K562 (cell line): ENCODE results near the gene RPTOR. TPM values are rescaled to one million over a fixed set of nuclear protein-coding genes. Genes with fewer than 3 reads are reported as not detected.

Source experiments
- ATAC-seq: fragments of 200-7000 bp; cut with Tn5 transposase; 3 replicates; pipeline ENCODE4 v1.9.1; 2020; ENCODE audit warnings: moderate library complexity
- BruUV-seq: library from RNA; stranded (reverse); fragments of 400-500 nt; replicated peaks from 2 replicates; lab custom pipeline; 2021; lab: Mats Ljungman, UMichigan
- CTCF ChIA-PET: fragments of 300-600 bp; formaldehyde crosslinking; extraction: SDS; loops from one replicate; lab custom pipeline; 2021; ENCODE audit warnings: low intra/inter-chr PET ratio; lab: Yijun Ruan, JAX
- POLR2A ChIA-PET: fragments of 300-600, 350-650 bp; sonication (Branson Sonifier 250); formaldehyde crosslinking; extraction: SDS; loops from one replicate; lab custom pipeline; 2021; ENCODE audit warnings: antibody characterized with exemption, inconsistent platforms; lab: Yijun Ruan, JAX
- DNase-seq, 4 experiments: peaks; one replicate each; pipeline versions ENCODE4 v3.0.0 to v3.0.0-alpha.2; 2011 to 2018; ENCODE audit warnings: low spot score in 3 of 4, mixed read lengths in 3 of 4; ENCODE audit errors: extremely low read depth in 1 of 4
- FAIRE-seq: peaks from 2 replicates; lab custom pipeline; 2011; peaks lifted over from hg19 to GRCh38; lab: Jason Lieb, UNC
- H2AFZ ChIP-seq: 2 replicates; pipeline ENCODE4 v1.6.0; 2011; ENCODE audit warnings: low read depth, low read length, control low read depth, inconsistent platforms
- H3K27ac ChIP-seq: fragments of 200-600 bp; 3 replicates; pipeline ENCODE4 v1.8.0; 2011; ENCODE audit warnings: low read depth, mild to moderate bottlenecking, control low read depth, inconsistent platforms, low read length, moderate library complexity, mixed read lengths; ENCODE audit errors: extremely low read depth
- H3K27me3 ChIP-seq, 2 experiments: fragments of 300-600 bp in 1 of 2; 2 replicates in 1 of 2; 3 replicates in 1 of 2; pipeline versions ENCODE4 v1.6.0 to v1.8.0; 2011; ENCODE audit warnings: inconsistent platforms in 2 of 2, low read length in 2 of 2, mild to moderate bottlenecking in 1 of 2, mixed read lengths in 1 of 2, moderate library complexity in 1 of 2; ENCODE audit not compliant: control insufficient read depth in 2 of 2, insufficient read depth in 2 of 2
- H3K36me3 ChIP-seq: fragments of 300-600 bp; 3 replicates; pipeline ENCODE4 v1.8.0; 2011; ENCODE audit warnings: mild to moderate bottlenecking, low read length, inconsistent platforms; ENCODE audit not compliant: control insufficient read depth, insufficient read depth
- H3K4me1 ChIP-seq, 2 experiments: fragments of 200-600 bp in 1 of 2; replicated peaks in 1 of 2; 2 replicates in 1 of 2; 3 replicates in 1 of 2; pipeline versions ENCODE4 v1.5.1 to v1.8.0; 2011; ENCODE audit warnings: inconsistent platforms in 2 of 2, low read length in 2 of 2, mild to moderate bottlenecking in 1 of 2, mixed read lengths in 1 of 2, moderate library complexity in 1 of 2; ENCODE audit not compliant: control insufficient read depth in 2 of 2, insufficient read depth in 2 of 2
- H3K4me2 ChIP-seq: 2 replicates; pipeline ENCODE4 v1.6.1; 2011; ENCODE audit warnings: low read length, control low read depth, inconsistent platforms, mixed read lengths; ENCODE audit not compliant: insufficient read depth
- H3K4me3 ChIP-seq: fragments of 200-600 bp; sonication (generic), shearing (Covaris generic); 2 replicates; pipeline ENCODE4 v1.5.1; 2016; ENCODE audit warnings: control low read depth, inconsistent platforms
- H3K79me2 ChIP-seq: fragments of 200-600 bp; 3 replicates; pipeline ENCODE4 v1.8.0; 2011; ENCODE audit warnings: low read length, inconsistent platforms; ENCODE audit not compliant: control insufficient read depth, insufficient read depth
- H3K9ac ChIP-seq, 2 experiments: 2 replicates each; pipeline versions ENCODE4 v1.6.0 to v1.6.1; 2011; ENCODE audit warnings: low read depth in 2 of 2, low read length in 2 of 2, control low read depth in 1 of 2, inconsistent platforms in 1 of 2, mild to moderate bottlenecking in 1 of 2, mixed read lengths in 1 of 2; ENCODE audit not compliant: insufficient read depth in 1 of 2
- H3K9me1 ChIP-seq: one replicate; pipeline ENCODE4 v1.6.0; 2011; ENCODE audit warnings: inconsistent platforms, mild to moderate bottlenecking, low read length, moderate library complexity; ENCODE audit not compliant: control insufficient read depth, insufficient read depth
- H3K9me3 ChIP-seq: replicated peaks from 2 replicates; pipeline ENCODE4 v1.5.1; 2011; ENCODE audit warnings: low read depth, low read length, inconsistent platforms; ENCODE audit not compliant: control insufficient read depth, insufficient read depth
- H4K20me1 ChIP-seq: replicated peaks from 2 replicates; pipeline ENCODE4 v1.6.1; 2011; ENCODE audit warnings: low read length, inconsistent platforms, mixed read lengths; ENCODE audit not compliant: control insufficient read depth, insufficient read depth
- CBX3 ChIP-seq, 2 experiments: IDR thresholded peaks; 1 replicate in 1 of 2; 2 replicates in 1 of 2; pipeline ENCODE4 v1.6.1; 2012; ENCODE audit warnings: inconsistent platforms in 2 of 2, low read length in 2 of 2, borderline replicate concordance in 1 of 2, control low read depth in 1 of 2
- CREM ChIP-seq: IDR thresholded peaks from 2 replicates; pipeline ENCODE4 v1.6.1; 2014; ENCODE audit warnings: antibody characterized with exemption, low read depth
- GABPB2 ChIP-seq: fragments of 250-450 bp; sonication (Bioruptor Pico); conservative IDR thresholded peaks from 2 replicates; pipeline ENCODE4 v1.5.1; 2021; ENCODE audit warnings: mild to moderate bottlenecking
- GTF2B ChIP-seq: IDR thresholded peaks from 2 replicates; pipeline ENCODE4 v1.6.1; 2011; ENCODE audit not compliant: insufficient read length; ENCODE audit errors: extremely low read depth
- HNRNPH1 ChIP-seq: fragments of 200-400 bp; formaldehyde crosslinking; optimal IDR thresholded peaks from 2 replicates; pipeline ENCODE3; 2017; ENCODE audit warnings: low read depth, mild to moderate bottlenecking, low read length, moderate library complexity
- MGA ChIP-seq: fragments of 450-650 bp; IDR thresholded peaks from 2 replicates; pipeline ENCODE4 v1.6.1; 2016; ENCODE audit warnings: mild to moderate bottlenecking, moderate library complexity
- NCOA4 ChIP-seq: fragments of 450-650 bp; IDR thresholded peaks from 2 replicates; pipeline ENCODE4 v1.6.1; 2018; ENCODE audit warnings: mild to moderate bottlenecking; ENCODE audit not compliant: partially characterized antibody
- TAL1 ChIP-seq: fragments of 450-650 bp; IDR thresholded peaks from 2 replicates; pipeline ENCODE4 v1.6.1; 2016; ENCODE audit warnings: mild to moderate bottlenecking
- TFAM ChIP-seq: fragments of 250-450 bp; sonication (Bioruptor Pico); conservative IDR thresholded peaks from 2 replicates; pipeline ENCODE4 v1.5.0; 2021; ENCODE audit warnings: mild to moderate bottlenecking, moderate library complexity
- ZNF324 ChIP-seq: fragments of 250-450 bp; sonication (Bioruptor Pico); IDR thresholded peaks from 2 replicates; pipeline ENCODE4 v1.4.0; 2020; ENCODE audit warnings: mild to moderate bottlenecking
- ZNF696 ChIP-seq: fragments of 250-450 bp; sonication (Bioruptor Pico); conservative IDR thresholded peaks from 2 replicates; pipeline ENCODE4 v1.4.0; 2020; ENCODE audit warnings: mild to moderate bottlenecking, moderate library complexity
- ZSCAN29 ChIP-seq: fragments of 450-650 bp; IDR thresholded peaks from 2 replicates; pipeline ENCODE4 v1.6.1; 2017
- whole genome bisulfite sequencing: fragments of 100-300 bp; shearing (Covaris generic); methylation state at CpG from one replicate; pipeline ENCODE4 v1.1.6; 2016; ENCODE audit warnings: low coverage, mixed read lengths; ENCODE audit not compliant: insufficient coverage; ENCODE audit errors: missing lambda C conversion rate; 5-methylcytosine and 5-hydroxymethylcytosine counted together
- in situ Hi-C: fragments of 300-500 bp; cut with MboI; formaldehyde crosslinking; loops from 4 replicates; pipeline ENCODE4 v1.15.0; 2018; ENCODE audit warnings: inconsistent platforms, mixed read lengths
- intact Hi-C: fragments of 100-400 bp; cut with micrococcal nuclease; formaldehyde crosslinking; loops from 2 replicates; pipeline ENCODE4 v1.14.2; 2022
- polyA plus RNA-seq, 8 experiments: library from polyadenylated mRNA; depleted of rRNA in 4 of 8; stranded (reverse) in 5 of 8; unstranded in 3 of 8; fragments of >200 nt; fragmentation: Nextera tagmentation in 2 of 8; fragmentation: Illumina TruSeq in 1 of 8; extraction: Ambion mirVana in 2 of 8; extraction: Trizol in 1 of 8; gene quantifications; 2 replicates each; pipeline versions ENCODE4 v1.2.1 to v1.2.3, GENCODE V29; 2011 to 2014; ENCODE audit warnings: inconsistent platforms in 1 of 8, missing spikeins in 1 of 8
- total RNA-seq, 7 experiments: library from RNA; depleted of rRNA in 6 of 7; stranded (reverse); fragments of >200 nt in 6 of 7; fragmentation: Illumina TruSeq in 2 of 7; extraction: Trizol in 2 of 7; gene quantifications; 2 replicates each; pipeline versions ENCODE4 v1.2.1 to v1.2.3, GENCODE V29; 2011 to 2021; ENCODE audit warnings: low replicate concordance in 1 of 7

The RPTOR gene
- total and polyA plus RNA-seq, 9 of the 15 experiments (the other 6 are each of a cell fraction or from before 2014, with no cell fraction given), result 0.24 to 54.1 (median 10.2) TPM

GRCh38 chr17:81008140-81008539 is 463.5 kb downstream of the RPTOR start:
- ChIA-PET CTCF (interaction anchor here (0.5 kb wide), 1 partner anchor 1487 kb away, joined by 3 read pairs; no protein-coding TSS in a partner anchor), POLR2A (interaction anchor here (0.6 kb wide), 1 partner anchor 10 kb away, joined by 3 read pairs; no protein-coding TSS in a partner anchor)
- Histone ChIP-seq H2AFZ (no peak overlapping the region), H3K9ac (no peak overlapping the region), H3K4me2 (no peak overlapping the region), H3K79me2 (no peaks in the 10 kb centered on the region), H4K20me1 (no peaks in the 10 kb centered on the region), H3K4me1 (peaks cover 13 to 22% of the 10 kb centered on the region in 2 experiments; a peak in 4 of 5 replicates), H3K9me3 (no peaks in the 10 kb centered on the region), H3K27me3 (no peaks in the 10 kb centered on the region), H3K27ac (no peak overlapping the region), H3K4me3 (no peak overlapping the region), H3K36me3 (no peaks in the 10 kb centered on the region), H3K9me1 (no peaks in the 10 kb centered on the region)
- FAIRE-seq (no peak), ATAC-seq (no peak), DNase-seq (no peak)
- in situ Hi-C loops, result no loop called here
- intact Hi-C loops, result no loop called here
- BruUV-seq, result no TSS peak
- WGBS, result 41% methylated on average over 11 of the region's 11 CpGs
- TF ChIP-seq CREM, result no peak
- no peak for TF ChIP-seq MGA
- TF ChIP-seq ZNF324 (CRISPR knock-in tag), result no peak
- TF ChIP-seq ZNF696 (CRISPR knock-in tag), result no peak
- TF ChIP-seq NCOA4, result no peak
- no peak for TF ChIP-seq CBX3 (IDR thresholded peaks at IDR 0.05; ENCODE audit: borderline replicate concordance in 1 of 2, low read length in 2 of 2)
- no peak for TF ChIP-seq HNRNPH1
- no peak for TF ChIP-seq TFAM (CRISPR knock-in tag)
- no peak for TF ChIP-seq GABPB2 (CRISPR knock-in tag)
- no peak for TF ChIP-seq GTF2B
- no peak for TF ChIP-seq TAL1
- no peak for TF ChIP-seq ZSCAN29
